ENCODE data around the gene BCL6B. TPM values are rescaled to one million over a fixed set of nuclear protein-coding genes. Genes with fewer than 3 reads are reported as not detected.

Gene BCL6B
- total and polyA plus RNA-seq, 11 donors = 5.9 to 32.8 (median 10.6) TPM

DNA sequence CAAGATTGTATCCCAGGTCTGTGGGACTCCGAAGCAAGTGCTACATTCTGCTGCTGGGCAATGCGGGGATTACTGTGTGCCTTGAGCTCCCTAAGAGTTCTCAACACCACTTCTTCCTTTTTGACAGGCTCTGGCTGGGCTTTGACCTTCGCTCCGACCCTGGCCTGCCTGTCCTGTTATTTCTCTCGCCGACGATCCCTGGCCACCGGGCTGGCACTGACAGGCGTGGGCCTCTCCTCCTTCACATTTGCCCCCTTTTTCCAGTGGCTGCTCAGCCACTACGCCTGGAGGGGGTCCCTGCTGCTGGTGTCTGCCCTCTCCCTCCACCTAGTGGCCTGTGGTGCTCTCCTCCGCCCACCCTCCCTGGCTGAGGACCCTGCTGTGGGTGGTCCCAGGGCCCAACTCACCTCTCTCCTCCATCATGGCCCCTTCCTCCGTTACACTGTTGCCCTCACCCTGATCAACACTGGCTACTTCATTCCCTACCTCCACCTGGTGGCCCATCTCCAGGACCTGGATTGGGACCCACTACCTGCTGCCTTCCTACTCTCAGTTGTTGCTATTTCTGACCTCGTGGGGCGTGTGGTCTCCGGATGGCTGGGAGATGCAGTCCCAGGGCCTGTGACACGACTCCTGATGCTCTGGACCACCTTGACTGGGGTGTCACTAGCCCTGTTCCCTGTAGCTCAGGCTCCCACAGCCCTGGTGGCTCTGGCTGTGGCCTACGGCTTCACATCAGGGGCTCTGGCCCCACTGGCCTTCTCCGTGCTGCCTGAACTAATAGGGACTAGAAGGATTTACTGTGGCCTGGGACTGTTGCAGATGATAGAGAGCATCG is 15.4 kb downstream of the BCL6B start:
- ATAC-seq (no peak), DNase-seq (no peak)
- Histone ChIP-seq H3K27me3 (peaks cover 0 to 18% (median 13%) of the 10 kb centered on the region in 9 donors), H3K4me3 (no peak overlapping the region), H3K4me1 (peaks cover 0 to 38% (median 17%) of the 10 kb centered on the region in 12 donors), H3K27ac (no peak overlapping the region), H3K9me3 (no peaks in the 10 kb centered on the region), H3K36me3 (no peaks in the 10 kb centered on the region)
- TF ChIP-seq POLR2A (IDR thresholded peaks at IDR 0.05) = no peak
- TF ChIP-seq, protein P1, sequence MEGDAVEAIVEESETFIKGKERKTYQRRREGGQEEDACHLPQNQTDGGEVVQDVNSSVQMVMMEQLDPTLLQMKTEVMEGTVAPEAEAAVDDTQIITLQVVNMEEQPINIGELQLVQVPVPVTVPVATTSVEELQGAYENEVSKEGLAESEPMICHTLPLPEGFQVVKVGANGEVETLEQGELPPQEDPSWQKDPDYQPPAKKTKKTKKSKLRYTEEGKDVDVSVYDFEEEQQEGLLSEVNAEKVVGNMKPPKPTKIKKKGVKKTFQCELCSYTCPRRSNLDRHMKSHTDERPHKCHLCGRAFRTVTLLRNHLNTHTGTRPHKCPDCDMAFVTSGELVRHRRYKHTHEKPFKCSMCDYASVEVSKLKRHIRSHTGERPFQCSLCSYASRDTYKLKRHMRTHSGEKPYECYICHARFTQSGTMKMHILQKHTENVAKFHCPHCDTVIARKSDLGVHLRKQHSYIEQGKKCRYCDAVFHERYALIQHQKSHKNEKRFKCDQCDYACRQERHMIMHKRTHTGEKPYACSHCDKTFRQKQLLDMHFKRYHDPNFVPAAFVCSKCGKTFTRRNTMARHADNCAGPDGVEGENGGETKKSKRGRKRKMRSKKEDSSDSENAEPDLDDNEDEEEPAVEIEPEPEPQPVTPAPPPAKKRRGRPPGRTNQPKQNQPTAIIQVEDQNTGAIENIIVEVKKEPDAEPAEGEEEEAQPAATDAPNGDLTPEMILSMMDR (IDR thresholded peaks at IDR 0.05) = no peak
- intact Hi-C loops (cut with DNase I) = no loop called here
- 76 to 83% (median 82%) methylated on average over 18 to 19 of the region's 19 CpGs for WGBS, 4 donors

DNA sequence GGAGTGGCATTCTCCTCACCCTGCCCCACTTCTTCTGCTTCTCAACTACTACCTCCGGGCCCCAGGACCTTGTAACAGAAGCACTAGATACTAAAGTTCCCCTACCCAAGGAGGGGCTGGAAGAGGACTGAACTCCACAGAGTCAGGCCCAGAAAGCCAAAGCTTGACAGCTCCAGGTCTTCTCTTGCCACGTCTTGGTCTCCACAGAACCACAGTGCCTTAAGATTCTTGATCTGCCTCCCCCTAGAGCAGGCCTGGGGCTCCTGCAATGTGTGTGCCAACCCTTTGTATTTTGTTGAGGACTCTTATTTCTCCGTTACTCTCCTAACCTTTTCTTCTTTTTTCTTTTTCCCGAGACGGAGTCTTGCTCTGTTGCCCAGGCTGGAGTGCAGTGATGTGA is 17.0 kb downstream of the BCL6B start:
- ATAC-seq = no peak
- DNase-seq = no peak
- H3K27ac ChIP-seq = no peak overlapping the region
- H3K4me3 ChIP-seq = no peak overlapping the region
- TF ChIP-seq, protein P1 (IDR thresholded peaks at IDR 0.05) = no peak
- TF ChIP-seq POLR2A (IDR thresholded peaks at IDR 0.05) = no peak
- intact Hi-C loops (cut with DNase I) = loop anchor here in 1 of 10 donors (10.0 kb wide), 1 partner anchor 255 kb away; the partner anchor contains the start of gene YBX2
- H3K9me3 ChIP-seq = no peaks in the 10 kb centered on the region
- peaks cover 0 to 42% (median 24%) of the 10 kb centered on the region in 12 donors for H3K4me1 ChIP-seq
- WGBS, 4 donors = 91 to 97% (median 95%) methylated on average over 5 of the region's 5 CpGs
- H3K27me3 ChIP-seq = peaks cover 0 to 32% (median 21%) of the 10 kb centered on the region in 9 donors
- no peaks in the 10 kb centered on the region for H3K36me3 ChIP-seq

DNA sequence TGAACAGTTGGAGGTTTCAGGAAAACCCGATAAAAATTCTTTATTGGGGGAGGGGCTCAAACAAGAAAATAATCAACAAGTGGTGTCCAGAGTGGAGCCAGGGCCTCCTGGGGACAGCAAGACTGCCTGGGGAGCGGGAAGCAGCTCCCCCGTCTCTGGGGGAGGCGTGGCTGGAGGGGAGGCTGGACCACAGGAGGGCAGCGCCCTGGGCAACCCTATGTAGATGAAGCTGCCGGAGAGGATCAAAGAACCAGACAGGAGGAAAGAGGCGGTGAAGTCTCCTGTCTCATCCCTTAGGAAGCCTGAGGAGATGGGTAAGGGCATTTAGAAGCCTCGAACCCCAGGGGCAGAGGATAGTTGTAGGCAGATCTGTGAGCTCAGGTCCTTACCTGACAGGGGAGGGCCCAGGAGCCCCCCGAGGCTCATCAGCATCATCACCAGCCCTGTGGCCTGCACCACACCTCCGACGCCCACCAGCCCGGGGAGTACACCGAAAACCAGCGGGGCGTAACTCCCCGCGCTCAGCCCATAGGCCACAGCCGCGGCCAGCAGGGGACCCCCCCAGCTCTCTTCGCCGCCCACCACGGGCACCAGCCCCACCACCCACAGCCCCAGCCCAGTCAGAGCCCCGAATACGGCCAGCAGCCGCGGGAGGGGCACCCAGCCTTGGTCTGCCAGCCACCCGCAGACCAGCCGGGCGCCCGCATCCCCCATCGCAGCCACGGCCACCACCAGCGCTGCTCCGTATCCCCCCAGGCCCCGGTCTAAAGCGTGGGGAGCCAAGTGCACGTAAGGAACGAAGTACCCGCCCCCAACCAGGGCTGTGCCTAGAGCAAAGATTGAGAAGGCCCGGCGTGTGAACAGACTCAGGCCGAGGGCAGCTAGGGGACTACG is 19.0 kb downstream of the BCL6B start:
- peak overlapping the region in 6 of 12 donors; percentile 3 to 69 (median 54) for H3K27ac ChIP-seq
- peak overlapping the region in 10 of 12 donors; percentile 9 to 62 (median 54) for H3K4me3 ChIP-seq
- no peak for DNase-seq
- H3K36me3 ChIP-seq = no peaks in the 10 kb centered on the region
- no peak for TF ChIP-seq POLR2A (IDR thresholded peaks at IDR 0.05)
- TF ChIP-seq, protein P1 (IDR thresholded peaks at IDR 0.05) = no peak
- H3K9me3 ChIP-seq = no peaks in the 10 kb centered on the region
- H3K4me1 ChIP-seq = peaks cover 0 to 36% (median 25%) of the 10 kb centered on the region in 12 donors
- intact Hi-C loops (cut with DNase I) = loop anchor here in 1 of 10 donors (10.0 kb wide), 1 partner anchor 253 kb away; the partner anchor contains the start of gene YBX2
- peaks cover 0 to 40% (median 21%) of the 10 kb centered on the region in 9 donors for H3K27me3 ChIP-seq
- peak in 1 of 4 donors; percentile 4 for ATAC-seq
- 31 to 43% (median 36%) methylated on average over 24 to 43 of the region's 43 CpGs for WGBS, 4 donors

Measured in heart left ventricle (tissue), 16 donors.